Islet precursor cell (in vitro differentiated cells): Measurements from ENCODE around the gene ZNF367.

ENCODE experiments used
- DNase-seq: peaks from one replicate; pipeline ENCODE4 v3.0.0-alpha.2; 2018

Gene ZNF367

DNA sequence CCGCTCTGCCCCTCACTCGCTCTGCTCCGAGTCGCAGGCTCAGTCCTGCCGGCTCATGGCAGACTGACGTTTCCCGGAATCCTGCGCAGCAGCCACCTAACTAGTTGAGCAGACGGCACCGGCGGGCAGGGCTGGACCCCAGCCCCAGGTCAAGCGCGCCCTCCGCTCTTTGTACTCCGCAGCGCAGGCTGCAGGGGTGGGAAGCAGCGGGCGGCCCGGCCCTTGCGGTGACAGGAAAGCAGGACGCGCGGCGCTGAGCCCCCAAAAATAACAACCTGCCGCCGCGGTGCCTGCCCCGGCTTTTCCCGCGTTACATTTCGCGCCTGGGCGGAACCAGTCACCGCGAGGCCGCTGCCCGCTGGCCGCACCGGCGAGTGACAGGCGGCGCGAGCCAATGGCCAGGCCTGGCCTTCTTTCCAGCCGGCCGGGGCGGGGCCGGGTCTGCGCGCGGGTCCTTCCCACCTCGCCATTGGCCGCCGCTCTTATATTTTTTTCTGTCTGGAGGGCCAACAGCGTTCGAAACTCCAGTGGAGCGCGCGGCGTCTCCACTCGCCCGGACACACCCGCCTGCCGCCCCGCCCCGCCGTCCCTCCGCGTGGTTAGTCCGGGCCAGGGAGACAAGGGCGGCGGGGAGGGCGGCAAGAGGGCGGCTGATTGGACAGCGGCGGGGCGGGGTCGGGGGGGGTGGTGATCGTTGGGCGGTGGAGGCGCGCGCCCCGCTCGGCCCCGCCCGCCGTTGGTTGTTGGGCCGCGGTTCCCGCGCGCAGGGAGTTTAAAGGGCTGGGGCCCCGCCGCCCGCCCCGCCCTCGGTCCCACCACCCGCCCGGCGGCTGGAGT is at the start of gene ZNF367:
Gene ZNF367 (minus strand): TSS at position 288 of the 837 bp plus-strand sequence. CDS start 338 bp downstream, outside the sequence.
- peak; percentile 99 for DNase-seq

DNA sequence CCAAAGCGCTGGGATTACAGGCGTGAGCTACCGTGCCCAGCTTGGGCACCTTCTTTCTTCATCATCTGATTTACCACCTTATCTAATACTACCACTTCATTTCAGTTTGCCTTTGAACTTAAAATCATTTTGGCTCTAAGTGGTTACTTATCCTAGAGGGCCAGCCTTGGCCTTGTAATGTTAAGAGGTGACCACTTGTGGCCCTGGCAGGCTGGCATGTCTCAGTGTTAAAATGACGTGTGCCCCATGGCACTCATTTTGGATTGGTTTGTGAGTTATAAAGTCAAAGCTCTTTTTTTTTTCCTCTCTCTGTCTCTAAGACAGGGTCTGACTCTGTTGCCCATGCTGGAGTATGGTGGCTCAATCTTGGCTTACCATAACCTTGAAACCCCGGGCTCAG is 49.6 kb upstream of the ZNF367 start:
- no peak for DNase-seq

DNA sequence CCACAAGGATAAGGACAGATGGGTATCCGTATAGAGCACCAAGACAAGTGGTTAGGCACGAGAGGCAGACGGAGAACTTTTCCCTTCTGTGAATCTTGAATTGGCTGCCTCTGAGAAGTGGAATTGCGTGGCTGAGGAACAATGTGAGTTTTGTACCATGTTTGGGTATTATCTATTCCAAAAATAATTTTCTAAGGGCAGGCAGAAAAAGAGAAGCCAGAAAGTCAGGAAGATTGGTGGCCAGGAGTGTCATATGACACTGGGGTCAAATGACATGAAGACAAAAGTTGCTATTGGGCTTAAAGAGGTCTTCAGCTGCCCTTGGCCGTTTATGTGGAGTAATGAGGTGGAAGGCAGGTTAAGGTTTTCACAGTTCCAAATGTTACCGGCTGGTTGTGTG is 46.3 kb upstream of the ZNF367 start:
- DNase-seq = no peak

DNA sequence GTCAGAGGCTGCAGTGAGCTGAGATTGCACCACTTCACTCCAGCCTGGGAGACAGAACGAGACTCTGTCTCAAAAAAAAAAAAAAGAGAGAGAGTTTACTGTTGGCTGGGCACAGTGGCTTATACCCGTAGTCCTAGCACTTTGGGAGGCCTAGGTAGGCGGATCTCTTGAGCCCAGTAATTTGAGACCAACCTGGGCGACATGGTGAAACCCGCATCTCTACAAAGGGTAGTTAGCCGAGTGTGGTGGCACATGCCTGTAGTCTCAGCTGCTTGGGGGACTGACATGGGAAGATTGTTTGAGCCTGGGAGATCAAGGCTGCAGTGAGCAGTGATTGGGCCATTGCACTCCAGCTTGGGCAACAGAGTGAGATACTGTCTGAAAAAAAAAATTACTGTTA is 44.4 kb upstream of the ZNF367 start:
- DNase-seq = no peak

DNA sequence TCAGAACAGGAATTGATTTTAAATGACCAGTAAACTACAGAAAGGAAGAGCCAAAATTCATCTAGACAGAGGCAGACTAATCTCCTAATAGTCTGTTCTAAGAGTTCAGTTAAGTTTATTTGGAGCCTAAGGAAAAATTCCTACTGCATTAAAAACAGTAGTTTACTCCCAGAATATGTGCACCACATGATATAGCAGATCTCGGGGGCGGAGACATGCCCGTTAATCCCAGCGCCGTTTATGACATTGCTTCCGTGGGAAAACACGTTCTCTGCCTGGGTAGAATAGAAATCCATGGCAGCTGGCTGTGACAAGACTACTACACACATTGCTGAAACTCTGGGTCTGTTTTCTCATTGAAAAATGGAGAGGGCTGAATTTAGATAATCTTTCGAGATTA is 43.2 kb upstream of the ZNF367 start:
- DNase-seq = no peak

DNA sequence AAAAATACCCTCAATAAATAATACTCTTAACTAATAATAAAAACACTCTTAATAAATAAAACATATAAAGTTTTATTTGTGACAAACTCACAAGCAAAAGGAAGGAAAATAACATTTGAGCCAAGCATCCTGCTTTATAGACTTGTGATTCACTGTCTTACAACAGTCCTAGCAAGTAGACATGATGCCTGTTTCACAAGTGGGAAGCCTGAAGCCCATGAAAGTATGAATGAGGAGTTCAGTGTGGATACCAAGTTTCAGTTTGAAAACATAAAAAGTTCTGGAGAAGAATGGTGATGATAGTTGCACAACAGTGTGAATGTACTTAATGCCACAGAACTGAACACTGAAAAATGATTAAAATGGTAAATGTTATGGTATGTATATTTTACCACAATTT is 42.7 kb upstream of the ZNF367 start:
- DNase-seq = no peak

DNA sequence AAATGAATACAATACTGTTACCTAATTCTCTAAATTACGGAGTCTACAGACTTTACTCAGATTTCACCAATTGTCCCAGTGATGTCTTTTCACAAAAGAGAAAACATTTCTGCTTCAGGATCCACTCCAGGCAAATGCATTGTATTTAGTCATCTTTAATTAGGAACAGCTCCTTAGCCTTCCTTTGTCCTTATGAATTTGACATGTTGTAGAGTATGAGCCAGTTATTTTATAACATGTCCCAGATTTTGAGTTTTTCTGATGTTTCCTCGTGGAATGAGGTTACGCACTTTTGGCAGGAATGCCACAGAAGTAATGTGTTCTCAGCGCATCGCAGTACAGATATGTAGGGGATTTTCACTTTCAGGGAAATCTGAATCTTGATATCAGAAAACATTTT is 42.3 kb upstream of the ZNF367 start:
- DNase-seq = no peak

DNA sequence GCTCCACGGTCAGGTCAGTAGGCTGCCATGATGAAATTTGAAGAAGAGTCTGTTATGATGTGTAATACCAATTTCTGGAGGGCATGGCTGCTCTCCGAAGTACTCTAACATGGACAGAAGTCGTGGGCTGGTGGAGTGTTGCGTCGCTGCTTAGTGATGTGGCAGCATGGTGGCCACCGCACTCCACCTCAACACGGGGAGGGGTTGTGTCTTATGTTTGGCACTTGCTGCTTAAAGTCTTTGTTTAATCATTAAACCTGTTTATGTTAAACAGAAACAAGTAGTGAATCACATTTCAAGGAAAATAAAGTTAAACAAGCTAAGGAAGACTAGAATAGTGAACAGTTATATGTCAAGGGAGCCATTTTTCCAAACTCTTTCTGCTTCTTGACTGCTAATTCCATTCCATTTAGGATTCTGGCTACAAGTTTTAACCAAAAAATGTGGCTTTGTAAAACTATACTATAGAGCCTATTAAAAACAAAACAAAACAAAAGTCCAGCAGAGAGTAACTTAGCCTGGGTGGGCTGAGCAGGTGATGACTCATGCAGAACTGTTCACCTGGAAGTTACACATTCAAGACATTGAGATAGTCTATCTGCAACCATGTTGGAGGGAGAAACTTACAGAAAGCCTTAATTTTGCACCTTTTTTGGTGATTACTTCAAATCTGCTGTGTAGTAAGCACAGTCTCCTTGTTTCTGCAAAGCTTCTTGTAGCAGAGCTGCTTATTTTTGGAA is 41.3 kb upstream of the ZNF367 start:
- DNase-seq = no peak

DNA sequence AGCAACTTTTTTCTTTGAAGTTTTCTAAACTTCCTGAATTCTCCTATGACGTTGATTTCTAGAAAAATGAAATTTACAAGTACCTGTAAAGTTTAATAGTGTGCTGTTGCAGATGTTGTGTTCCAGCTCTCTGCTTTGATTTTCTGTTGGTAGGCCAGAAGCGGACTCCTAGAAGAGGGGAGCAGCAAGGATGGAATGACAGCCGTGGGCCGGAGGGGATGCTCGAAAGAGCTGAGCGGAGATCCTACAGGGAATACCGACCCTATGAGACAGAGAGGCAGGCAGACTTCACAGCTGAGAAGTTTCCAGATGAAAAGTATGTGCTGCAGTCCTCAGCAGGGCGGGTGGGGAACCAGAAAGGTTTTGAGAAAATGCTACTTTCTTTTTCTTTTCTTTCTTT is 40.1 kb upstream of the ZNF367 start:
- no peak for DNase-seq

DNA sequence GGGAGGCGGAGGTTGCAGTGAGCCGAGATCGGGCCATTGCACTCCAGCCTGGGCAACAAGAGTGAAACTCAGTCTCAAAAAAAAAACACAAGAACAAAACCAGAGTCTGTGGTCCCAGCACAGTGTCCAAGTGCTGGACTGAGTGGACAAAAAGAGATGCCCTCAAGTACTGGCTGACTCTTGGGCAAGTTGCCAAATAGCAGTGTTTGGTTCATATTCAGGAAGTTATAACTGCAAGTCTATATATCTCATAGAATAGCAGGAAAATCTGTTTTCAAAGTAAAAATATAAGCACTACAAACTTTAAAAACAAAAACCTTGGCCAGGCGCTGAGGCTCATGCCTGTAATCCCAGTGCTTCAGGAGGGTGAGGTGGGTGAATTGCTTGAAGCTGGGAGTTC is 39.1 kb upstream of the ZNF367 start:
- no peak for DNase-seq

DNA sequence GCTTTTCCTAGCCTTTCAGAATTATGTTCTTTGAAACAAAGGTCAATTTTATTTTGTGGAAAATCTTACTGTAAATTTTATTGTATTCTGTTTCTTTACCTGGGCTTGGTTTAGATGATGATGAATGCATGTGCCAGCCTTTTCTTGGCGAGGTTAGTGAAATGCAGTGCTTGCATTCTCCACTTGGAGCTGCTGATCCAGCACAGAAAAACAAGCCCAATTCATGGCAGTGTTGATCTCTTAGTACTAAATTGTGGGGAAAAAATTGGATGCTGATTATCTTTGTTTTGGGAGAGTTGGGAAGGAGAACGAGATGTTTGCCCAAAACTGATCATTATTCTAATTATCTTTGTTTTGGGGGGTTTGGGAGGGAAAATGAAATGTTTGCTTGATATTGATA is 35.5 kb upstream of the ZNF367 start:
- DNase-seq = no peak

DNA sequence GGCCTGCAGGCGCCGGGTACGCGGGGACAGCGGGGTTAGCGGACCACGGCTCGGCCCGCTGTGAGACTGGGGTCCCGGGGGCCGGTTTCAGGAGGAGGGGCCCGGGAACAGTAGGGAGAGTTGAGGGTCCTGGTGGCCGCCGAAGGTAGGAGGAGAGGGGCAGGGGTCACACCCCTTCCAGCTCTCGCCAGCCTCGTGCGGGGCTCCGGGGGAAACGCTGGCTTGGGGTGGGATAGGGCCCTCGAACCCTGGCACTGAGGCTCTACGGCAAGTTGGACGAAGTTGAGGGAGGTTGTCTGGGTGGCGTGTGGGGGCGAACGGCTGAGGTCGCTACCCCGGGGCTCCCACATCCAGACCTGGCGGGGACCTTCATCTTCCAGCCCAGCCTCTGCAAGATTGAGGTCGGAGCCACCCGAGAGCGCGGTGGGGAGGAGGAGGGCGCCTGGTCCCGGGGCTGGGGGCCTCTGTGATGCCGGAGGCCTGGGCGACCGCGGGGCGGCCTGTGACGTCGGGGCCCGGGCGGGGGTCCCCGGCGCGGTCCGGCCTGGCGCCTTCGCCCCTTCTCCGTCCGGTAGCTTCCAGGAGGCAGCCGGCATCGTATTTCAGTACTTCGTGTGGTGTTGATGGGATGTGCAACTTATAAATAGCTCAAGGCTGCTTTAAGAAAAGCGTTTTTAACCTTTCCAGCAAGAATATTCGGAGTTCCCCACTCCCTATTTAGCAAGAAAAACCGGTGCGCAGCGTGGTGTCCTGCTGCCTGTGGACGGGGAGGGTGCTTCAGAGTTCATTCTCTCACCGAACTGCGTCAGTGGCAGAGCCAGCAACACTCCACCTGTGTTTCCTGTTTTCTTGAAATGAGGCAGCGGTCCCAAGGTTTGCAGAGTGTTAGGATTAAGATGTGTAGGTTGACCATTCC is 32.7 kb upstream of the ZNF367 start:
- DNase-seq = peak; percentile 69

DNA sequence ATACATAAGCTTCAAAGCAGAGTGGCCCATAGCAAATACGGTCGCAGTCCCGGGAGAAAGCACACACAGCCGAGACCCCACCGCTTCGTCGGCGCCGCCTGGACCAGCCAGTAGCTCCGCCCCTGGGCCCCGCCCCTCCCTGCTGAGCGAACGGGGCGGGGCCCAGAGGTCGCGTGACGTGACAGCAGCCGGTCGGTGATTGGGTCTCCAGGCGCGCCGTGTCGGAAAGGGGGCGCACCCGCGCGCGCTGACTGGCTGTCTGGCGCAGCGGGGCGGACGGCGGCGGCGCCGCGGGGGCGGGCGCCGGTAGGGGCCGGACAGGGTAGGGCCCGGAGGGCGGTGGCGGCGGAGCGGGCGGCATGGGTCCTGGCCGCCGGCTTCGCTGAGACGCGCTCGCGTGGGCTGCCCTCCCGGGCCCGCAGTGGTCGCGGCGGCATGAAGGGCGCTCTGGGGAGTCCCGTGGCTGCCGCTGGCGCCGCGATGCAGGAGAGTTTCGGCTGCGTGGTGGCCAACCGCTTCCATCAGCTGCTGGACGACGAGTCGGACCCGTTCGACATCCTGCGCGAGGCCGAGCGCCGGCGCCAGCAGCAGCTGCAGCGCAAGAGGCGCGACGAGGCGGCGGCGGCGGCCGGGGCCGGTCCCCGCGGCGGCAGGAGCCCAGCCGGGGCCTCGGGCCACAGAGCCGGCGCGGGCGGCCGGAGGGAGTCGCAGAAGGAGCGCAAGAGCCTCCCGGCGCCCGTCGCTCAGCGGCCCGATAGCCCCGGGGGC is 31.9 kb upstream of the ZNF367 start, which contains the start of gene HABP4:
Gene HABP4 (plus strand): TSS at position 325 of the 768 bp plus-strand sequence. CDS start 111 bp downstream, at position 436.
- DNase-seq = peak; percentile 97

DNA sequence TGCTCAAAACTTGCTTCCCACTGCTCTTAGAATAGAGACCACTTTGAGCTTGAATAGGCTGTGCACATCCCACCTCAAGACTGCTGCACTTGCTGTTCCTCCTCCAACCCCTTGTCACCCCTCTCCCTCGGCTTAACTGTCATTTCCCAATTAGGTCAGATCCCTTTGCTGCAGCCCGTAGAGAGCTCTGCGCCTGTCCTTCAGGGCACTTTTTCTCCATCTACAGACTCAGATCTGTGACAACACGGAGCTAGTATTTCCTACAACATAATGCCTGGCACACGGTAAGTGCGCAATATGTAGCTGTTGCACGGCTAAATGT is 31.3 kb upstream of the ZNF367 start:
- no peak for DNase-seq

DNA sequence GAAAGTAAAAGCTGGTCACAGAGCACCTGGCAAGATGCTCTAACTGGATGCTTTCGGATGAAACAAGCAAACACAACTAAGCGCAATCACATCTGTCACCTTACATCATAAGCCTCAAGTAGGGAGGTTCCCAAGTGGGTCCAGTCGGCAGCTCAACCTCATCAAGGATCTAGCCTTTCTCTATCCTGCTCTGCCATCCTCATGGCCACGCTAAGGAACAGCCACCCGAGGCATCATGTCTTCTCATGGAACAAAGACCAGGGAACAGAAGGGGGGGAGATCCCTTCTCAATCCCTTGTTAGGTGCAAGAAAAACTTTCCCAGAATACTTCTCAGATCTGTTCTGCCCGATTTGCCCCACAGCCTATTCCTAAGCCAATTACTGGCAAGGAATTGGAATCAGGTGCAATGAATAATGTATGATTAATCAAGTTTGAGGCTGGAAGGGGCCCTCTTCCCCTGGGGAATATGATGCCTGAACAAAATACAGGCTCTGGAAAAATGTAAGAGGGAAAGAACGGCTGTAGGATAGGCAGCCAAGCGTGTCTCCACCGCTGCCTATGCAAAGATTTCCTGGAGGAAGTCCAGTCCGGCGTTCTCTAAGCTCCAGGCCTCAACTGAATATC is 30.5 kb upstream of the ZNF367 start:
- DNase-seq = no peak

DNA sequence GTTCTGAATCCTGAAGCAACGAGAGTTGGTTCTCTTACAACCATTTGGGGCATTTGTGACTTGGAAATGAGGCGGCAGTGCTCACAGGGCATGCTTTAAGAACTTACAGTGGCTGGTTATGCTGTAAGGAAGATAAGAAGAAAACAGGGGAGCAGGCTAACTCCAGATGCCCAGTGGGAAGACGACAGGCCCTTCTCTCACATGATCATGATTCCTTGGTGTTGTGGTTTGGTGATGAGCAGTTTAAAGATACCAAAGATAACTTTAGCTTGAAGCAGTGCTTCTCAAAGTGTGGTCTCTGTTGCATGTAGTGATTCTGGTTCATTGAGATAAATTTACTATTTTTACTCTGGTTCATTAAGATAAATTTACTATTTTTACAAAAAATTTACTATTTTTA is 29.2 kb upstream of the ZNF367 start:
- no peak for DNase-seq

DNA sequence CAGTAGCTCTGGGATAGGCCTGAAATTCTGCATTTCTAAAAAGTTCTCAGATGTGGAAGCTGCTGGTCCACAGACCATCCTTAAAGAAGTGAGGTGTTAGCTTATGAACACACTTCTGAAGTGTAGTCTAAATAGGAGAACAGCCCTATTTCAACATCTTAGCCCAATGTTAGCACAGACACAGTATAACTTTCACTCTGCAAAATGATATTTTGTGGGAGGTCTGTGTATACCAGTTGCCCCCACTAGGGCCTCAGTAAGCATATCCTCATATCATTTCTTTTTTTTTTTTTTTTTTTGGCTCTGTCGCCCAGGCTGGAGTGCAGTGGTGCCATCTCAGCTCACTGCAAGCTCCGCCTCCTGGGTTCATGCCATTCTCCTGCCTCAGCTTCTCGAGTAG is 24.3 kb upstream of the ZNF367 start:
- DNase-seq = no peak

DNA sequence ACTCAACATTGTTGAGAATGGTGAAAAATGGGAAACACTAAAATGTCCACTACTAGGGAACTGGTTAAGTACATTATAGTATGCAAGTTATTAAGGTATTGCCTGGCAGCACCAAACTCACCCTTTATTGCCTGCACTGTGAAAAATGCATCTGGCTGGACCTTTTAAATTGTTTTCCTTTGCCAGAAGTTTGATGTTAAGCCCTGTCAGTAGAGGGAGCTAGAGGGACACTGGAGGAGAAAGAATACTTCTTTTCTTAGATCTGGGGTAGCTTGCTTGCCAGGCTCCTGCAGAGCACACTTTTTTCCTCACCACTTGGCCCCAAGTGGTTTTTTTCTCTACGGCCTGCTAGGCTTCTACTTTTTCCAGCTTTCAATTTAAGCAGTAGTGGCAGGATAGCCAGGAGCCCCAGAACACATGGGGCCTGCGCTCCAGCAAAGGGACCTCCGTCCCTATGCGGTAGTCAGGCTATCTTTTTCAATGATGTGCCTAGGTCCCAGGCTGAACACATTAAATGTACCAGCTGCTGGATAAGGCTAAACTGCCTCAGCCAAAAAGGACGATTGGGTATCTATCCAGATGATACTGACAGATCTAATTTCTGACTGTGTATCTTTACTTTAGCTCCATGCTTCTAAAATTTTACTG is 23.8 kb upstream of the ZNF367 start:
- no peak for DNase-seq

DNA sequence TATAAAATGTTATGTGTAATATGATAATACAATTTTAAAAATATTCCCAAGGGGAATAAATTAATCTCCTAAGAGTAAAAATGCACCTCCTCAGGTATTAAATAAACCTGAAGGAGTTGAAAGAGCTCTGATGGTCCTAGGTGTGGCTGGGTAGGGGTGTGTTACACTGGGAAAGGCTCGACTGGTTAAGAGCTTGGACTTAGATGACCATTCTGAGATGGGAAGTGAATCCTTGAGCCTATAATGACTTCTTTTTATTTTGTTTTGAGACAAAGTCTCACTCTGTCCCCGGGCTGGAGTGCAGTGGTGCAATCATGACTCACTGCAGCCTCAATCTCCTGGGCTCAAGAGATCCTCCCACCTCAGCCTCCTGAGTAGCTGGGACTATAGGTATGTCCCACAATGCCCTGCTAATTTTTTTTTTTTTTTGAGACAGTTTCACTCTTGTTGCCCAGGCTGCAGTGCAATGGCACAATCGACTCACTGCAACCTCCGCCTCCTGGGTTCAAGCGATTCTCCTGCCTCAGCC is 22.6 kb upstream of the ZNF367 start:
- DNase-seq = no peak

DNA sequence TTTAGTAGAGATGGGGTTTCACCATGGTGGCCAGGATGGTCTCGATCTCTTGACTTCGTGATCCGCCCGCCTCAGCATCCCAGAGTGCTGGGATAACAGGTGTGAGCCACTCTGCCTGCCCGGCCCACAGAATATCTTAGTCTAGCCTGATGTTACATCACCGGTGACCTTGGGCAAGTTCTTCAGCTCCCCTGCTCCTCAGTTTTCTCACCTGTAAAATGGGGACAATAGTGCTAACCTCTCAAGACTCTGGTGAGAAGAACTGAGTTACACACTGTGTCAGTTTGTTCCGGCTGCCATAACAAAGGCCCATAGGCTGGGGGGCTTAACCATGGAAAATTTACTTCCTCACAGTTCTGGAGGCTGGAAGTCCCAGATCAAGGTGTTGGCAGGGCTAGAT is 19.3 kb upstream of the ZNF367 start:
- DNase-seq = no peak

DNA sequence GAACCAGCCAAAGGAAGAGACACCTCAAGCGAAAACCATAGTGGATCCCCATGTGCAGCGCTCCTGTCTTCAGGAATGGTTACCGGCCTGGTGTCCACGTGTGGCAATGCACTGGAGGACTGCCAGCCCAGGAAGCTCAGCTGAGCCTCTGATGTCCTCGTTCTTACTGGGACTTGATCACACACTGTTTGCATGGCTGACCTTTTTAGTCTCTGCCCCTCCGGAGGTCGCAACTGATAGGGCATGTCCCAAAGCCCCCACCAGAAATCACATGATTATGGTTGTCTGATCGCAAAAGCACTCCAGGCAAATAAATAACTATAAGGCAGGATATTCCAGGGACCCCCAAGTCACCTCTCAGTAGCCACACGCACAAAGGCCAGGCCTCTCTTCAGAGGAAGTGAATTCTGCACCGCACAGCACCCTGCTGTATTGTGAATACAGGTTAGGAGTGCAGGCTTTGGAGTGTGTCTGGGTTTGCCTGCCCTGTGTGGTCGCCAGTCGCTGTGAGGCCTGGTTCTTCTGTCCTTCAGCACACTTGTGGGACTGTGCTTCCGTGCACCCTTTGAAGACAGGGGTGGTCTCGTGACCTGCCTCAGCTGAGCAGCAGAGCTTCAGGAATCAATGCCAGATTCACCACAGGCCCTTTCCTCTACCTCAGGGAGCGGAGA is 18.4 kb upstream of the ZNF367 start:
- no peak for DNase-seq
